ENCODE results near the gene BTD. TPM values are rescaled to one million over a fixed set of nuclear protein-coding genes. Genes with fewer than 3 reads are reported as not detected.
A peak's percentile ranks its signal among the peaks of the same experiment; 100 is the strongest.
"Not testable (repeated sequence)": the region's sequence is repeated elsewhere in the genome, so short reads cannot be mapped to it uniquely, and the experiment has no call there.

The BTD gene
- total RNA-seq, 1 donor from 2014 or later: 13.5 TPM

- intact Hi-C loops (cut with DNase I): no loop called here
- DNase-seq (ENCODE audit: missing footprints): no peak
Observed at GRCh38 chr3:15592968-15593367, 8.6 kb upstream of the BTD start.

GRCh38 chr3:15595955-15596354 lies 5.6 kb upstream of the BTD start:
- no peak for ATAC-seq
- DNase-seq (ENCODE audit: missing footprints): no peak
- intact Hi-C loops (cut with DNase I): no loop called here

More at GRCh38 chr3:15592968-15593367, 8.6 kb upstream of the BTD start:
- ATAC-seq: no peak

GRCh38 chr3:15601046-15601398 lies 523 bp upstream of the BTD start:
- ATAC-seq (peak; percentile 3), DNase-seq (ENCODE audit: missing footprints) (no peak)
- intact Hi-C loops (cut with DNase I): no loop called here

GRCh38 chr3:15602146-15602536 lies 596 bp downstream of the BTD start:
- ATAC-seq (peak; percentile 8), DNase-seq (ENCODE audit: missing footprints) (no peak)
- intact Hi-C loops (cut with DNase I): no loop called here

GRCh38 chr3:15602816-15603215 lies 1.3 kb downstream of the BTD start:
- intact Hi-C loops (cut with DNase I); ATAC-seq; DNase-seq (ENCODE audit: missing footprints): not testable (repeated sequence)

GRCh38 chr3:15604584-15604983 lies 3.0 kb downstream of the BTD start:
- ATAC-seq; intact Hi-C loops (cut with DNase I); DNase-seq (ENCODE audit: missing footprints): not testable (repeated sequence)

- DNase-seq (ENCODE audit: missing footprints): no peak
- intact Hi-C loops (cut with DNase I): no loop called here
- ATAC-seq: no peak
Observed at GRCh38 chr3:15606434-15606891, 4.9 kb downstream of the BTD start.

GRCh38 chr3:15610082-15610759 lies 8.7 kb downstream of the BTD start:
- intact Hi-C loops (cut with DNase I): no loop called here
- DNase-seq (ENCODE audit: missing footprints) (no peak), ATAC-seq (peak; percentile 12)

- DNase-seq (ENCODE audit: missing footprints): no peak
- intact Hi-C loops (cut with DNase I): no loop called here
- ATAC-seq: peak; percentile 62
Observed at GRCh38 chr3:15611018-15611417, 9.5 kb downstream of the BTD start.

- ATAC-seq (no peak), DNase-seq (ENCODE audit: missing footprints) (no peak)
- intact Hi-C loops (cut with DNase I): no loop called here
Observed at GRCh38 chr3:15612001-15612400, 10.5 kb downstream of the BTD start.

GRCh38 chr3:15614958-15615357 lies 13.4 kb downstream of the BTD start:
- intact Hi-C loops (cut with DNase I): no loop called here
- no peak for DNase-seq (ENCODE audit: missing footprints)
- ATAC-seq: no peak

GRCh38 chr3:15616053-15616452 lies 14.5 kb downstream of the BTD start:
- DNase-seq (ENCODE audit: missing footprints) (no peak), ATAC-seq (no peak)
- intact Hi-C loops (cut with DNase I): no loop called here

GRCh38 chr3:15619659-15620464 lies 18.3 kb downstream of the BTD start:
- intact Hi-C loops (cut with DNase I); ATAC-seq; DNase-seq (ENCODE audit: missing footprints): not testable (repeated sequence)

GRCh38 chr3:15623535-15624440 lies 22.2 kb downstream of the BTD start:
- intact Hi-C loops (cut with DNase I): no loop called here

GRCh38 chr3:15628967-15629366 lies 27.4 kb downstream of the BTD start:
- ATAC-seq (no peak), DNase-seq (ENCODE audit: missing footprints) (no peak)
- intact Hi-C loops (cut with DNase I): no loop called here

More at GRCh38 chr3:15623535-15624440, 22.2 kb downstream of the BTD start:
- DNase-seq (ENCODE audit: missing footprints) (no peak), ATAC-seq (no peak)

GRCh38 chr3:15629860-15630597 lies 28.5 kb downstream of the BTD start:
- DNase-seq (ENCODE audit: missing footprints) (no peak), ATAC-seq (peak; percentile 95)
- intact Hi-C loops (cut with DNase I): loop anchor here (2.0 to 10.0 kb wide), 3 partner anchors 47 to 615 kb away; no protein-coding TSS in a partner anchor

GRCh38 chr3:15630646-15631350 lies 29.3 kb downstream of the BTD start:
- DNase-seq (ENCODE audit: missing footprints) (no peak), ATAC-seq (no peak)
- intact Hi-C loops (cut with DNase I): loop anchor here (2.0 to 10.0 kb wide), 3 partner anchors 47 to 614 kb away; no protein-coding TSS in a partner anchor
